PC-3 (cell line): ENCODE data around the gene NR2C1.

Experiments
- CTCF ChIP-seq: fragments of 300-600 bp; sonication (generic); conservative IDR thresholded peaks from 2 replicates; pipeline ENCODE4 v1.5.1; 2017; ENCODE audit warnings: antibody characterized with exemption, low read depth, mild to moderate bottlenecking, low read length
- EZH2 ChIP-seq: fragments of 300-600 bp; sonication (generic); IDR thresholded peaks from one replicate; pipeline ENCODE4 v1.6.1; 2017; ENCODE audit warnings: antibody characterized with exemption, mild to moderate bottlenecking, low read length; ENCODE audit not compliant: unreplicated experiment

- no peak for TF ChIP-seq EZH2
- no peak for TF ChIP-seq CTCF
Observed at GRCh38 chr12:95051241-95051640, 22.2 kb downstream of the NR2C1 start.
